KBM-7 (cell line): ENCODE measurements around the gene STMN1.

Experiments
- DNase-seq: peaks from one replicate; pipeline ENCODE4 v3.0.0-alpha.2; 2015
- in situ Hi-C: fragments of 300-500 bp; cut with MboI; formaldehyde crosslinking; loops from 2 replicates; pipeline ENCODE4 v1.14.3; 2020; ENCODE audit warnings: low sequenced_read_pairs, low pct_unique_long_range_greater_than_20kb, mixed read lengths

STMN1 gene

GRCh38 chr1:25922971-25923552 lies 16.8 kb upstream of the STMN1 start:
- peak; percentile 41 for DNase-seq
- in situ Hi-C loops = no loop called here

- no peak for DNase-seq
- in situ Hi-C loops = no loop called here
Observed at GRCh38 chr1:25922056-25922970, 16.1 kb upstream of the STMN1 start.

- in situ Hi-C loops = no loop called here
- no peak for DNase-seq
Observed at GRCh38 chr1:25918615-25919014, 12.4 kb upstream of the STMN1 start.

GRCh38 chr1:25917996-25918395 lies 11.8 kb upstream of the STMN1 start:
- no peak for DNase-seq
- in situ Hi-C loops = no loop called here

- in situ Hi-C loops = no loop called here
- no peak for DNase-seq
Observed at GRCh38 chr1:25916460-25916859, 10.2 kb upstream of the STMN1 start.

DNA sequence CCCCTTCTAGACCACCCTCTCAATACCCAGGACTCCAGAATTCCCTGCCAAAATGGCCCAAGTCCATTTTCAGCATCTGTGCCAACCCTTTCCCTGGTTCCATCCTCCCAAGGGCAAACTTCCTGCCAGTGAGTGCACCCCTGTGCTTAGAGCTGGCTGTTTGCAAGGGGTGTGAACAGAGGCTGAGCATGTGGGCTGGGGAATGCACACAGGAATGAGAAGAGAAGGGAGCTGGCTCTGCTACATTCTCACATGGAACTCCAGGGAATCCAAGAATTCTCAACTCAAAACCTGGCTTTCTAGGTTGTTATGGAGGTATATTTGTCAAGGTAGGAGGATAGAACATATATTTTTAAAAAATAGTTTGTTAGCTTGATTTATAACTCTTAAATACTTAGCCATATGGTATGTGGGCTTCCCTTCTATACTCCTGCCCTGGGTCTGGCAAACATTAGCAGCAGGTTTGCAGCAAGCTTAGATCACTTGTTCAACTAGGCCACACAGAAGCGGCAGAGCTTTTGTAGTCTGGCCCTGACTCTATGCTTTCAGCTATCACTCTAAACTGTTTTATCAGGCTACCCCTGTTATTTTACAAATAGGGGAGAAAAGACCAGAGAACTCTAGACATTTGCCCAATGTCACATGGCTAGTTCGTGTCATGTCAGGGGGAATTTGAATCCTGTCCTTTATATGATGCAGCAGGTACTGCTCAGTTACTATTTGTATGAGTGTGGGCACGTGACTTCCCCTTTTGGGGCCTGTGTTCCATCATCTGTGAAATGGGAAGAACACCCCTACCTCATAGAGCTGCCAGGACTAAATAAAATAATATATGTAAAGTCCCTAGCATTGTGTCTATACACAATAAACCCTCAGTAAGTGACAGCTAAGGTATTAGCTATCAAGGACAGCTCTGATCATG lies 8.1 kb upstream of the STMN1 start:
- no peak for DNase-seq
- in situ Hi-C loops = no loop called here

DNA sequence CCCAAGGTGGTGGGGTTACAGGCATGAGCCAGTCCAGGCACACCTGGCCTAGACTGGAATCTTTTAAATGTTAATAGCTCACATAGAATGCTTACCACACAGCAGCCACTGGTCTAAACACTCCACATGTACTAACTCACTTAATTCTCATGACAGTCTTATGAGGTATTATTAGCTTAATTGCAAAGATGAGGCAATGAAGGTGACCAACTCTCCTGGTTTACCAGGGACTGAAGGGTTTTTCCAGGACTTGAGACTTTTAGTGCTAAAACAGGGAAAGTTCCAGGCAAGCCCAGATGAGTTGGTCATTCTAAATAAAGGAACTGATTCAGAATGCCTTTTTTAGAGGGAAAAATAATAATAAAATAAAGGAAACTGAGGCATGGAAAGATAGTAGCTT lies 7.0 kb upstream of the STMN1 start:
- in situ Hi-C loops = no loop called here
- no peak for DNase-seq

DNA sequence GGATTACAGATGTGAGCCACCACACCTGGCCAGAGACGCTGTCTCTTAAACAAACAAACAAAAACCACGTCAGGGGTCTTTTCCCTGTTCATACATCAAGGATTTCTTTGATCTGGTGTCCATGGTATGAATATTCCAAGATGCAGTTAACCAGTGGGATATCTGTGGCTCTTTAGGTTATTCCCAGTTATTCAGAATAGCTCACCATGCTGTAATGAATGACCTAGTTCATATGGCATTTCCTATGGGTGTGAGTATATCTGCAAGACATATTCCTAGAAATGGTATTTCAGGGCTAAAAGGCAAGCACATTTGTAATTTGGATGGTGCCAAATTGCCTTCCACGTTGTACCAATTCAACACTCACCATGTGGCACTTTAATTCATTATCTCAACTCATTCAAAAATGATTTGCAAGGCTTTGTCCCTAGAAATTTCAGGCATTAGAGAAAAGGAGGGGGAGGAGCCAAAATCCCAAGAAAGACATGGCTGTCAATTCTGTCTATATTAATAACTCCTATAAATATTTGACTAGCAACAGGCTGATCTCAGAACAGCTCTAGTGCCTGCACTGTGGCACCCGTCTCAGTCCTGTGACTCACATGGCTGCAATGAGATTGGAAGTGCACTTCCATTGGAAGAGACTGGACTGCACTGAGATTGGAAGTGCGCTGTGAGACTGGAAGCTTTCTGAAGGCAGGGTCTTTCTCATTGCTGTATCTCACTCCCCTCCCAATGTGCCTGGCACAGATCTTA lies 6.0 kb upstream of the STMN1 start:
- no peak for DNase-seq
- in situ Hi-C loops = no loop called here

GRCh38 chr1:25911162-25911561 lies 4.9 kb upstream of the STMN1 start:
- DNase-seq = no peak
- in situ Hi-C loops = no loop called here

DNA sequence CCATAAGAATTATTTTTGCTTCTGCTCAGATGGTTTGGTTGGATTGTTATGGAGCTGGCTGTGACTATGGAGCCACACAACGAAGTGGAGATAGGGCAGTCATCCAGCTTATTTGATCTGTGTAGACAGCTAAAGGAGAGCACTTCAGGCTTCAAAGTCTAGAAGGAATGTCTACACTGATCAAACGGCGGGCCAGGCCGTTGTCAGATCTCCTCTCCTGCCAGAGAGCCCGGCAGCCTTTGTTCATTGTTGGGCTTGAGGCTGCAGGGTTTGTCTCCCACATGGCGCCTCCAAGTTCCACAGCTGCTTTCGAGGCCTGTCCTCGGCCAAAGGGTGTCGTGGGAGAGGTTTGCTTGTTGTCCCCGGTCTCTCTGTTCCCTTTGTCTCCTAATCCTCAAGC lies 2.8 kb upstream of the STMN1 start:
- DNase-seq = no peak
- in situ Hi-C loops = no loop called here

GRCh38 chr1:25908161-25908560 lies 1.9 kb upstream of the STMN1 start:
- in situ Hi-C loops = no loop called here
- DNase-seq = no peak

GRCh38 chr1:25907601-25908000 lies 1.4 kb upstream of the STMN1 start:
- in situ Hi-C loops = no loop called here
- no peak for DNase-seq

GRCh38 chr1:25906644-25907300 lies 553 bp upstream of the STMN1 start:
- DNase-seq = no peak
- in situ Hi-C loops = no loop called here

DNA sequence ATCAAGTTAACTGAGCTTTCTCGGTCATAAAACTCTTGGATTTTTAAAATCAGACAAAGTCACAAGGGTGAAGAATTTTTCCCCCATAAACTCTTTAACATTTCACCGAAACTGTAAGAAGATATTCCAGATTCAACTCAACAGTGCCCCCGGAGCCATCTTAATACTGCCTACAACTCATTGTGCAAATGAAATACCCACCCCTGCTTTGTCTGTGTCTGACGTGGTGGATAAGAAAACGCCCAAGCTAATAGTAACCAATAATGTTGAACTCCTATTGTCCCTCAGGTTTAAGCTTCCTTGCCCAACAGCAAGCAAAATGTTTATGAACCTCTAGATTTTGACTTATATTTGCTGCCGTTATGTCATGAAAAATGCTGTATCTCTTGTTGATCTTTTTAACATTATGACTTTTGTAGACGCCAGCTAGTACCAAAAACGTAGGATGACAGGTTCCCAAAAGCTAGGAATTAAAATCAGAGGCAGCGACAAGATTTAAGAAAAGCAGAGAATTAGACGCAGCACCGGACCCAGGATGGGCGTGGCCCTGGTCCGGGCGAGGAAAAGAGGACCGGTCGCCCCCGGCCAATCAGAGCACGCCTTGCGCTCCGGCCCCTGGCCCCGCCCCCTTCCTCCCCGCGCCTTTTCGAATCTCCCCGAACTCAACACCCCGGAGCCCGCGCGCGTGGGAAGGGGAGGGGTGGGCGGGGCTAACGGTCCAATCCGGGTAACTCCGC lies 1.1 kb downstream of the STMN1 start:
- DNase-seq = peak; percentile 80
- in situ Hi-C loops = no loop called here

DNA sequence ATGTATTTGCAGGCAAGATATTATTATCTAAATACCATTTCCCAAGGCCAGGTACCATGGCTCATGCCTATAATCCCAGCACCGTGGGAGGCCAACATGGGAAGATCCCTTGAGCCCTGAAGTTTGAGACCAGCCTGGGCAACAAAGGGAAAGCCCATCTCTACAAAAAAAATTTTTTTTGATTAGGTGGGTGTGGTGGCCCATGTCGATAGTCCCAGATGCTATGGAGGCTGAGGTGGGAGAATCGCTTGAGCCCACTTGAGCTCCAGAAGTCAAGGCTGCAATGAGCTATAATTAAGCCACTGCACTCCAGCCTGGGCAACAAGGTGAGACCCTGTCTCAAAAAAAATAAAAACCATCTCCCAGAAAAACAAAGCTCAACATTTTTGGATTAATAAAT lies 2.2 kb downstream of the STMN1 start:
- in situ Hi-C loops = no loop called here
- no peak for DNase-seq

DNA sequence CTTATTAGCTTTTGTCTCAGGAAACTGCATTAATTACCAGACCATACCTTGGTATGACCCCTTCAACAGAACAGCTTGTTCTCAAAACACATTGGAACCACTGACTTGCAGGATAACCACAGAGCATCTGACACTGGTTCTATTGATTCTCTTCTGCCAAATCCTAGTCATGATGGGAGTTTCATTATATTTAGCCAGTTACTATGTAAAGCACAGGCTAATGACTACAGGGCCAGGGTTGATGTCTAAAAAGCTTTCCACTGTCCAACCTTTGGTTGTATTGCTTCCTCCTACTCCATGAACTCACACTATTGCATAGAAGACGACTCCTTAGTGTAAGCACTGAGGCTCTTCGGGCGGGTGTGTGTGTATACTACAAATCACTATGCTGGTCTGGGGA lies 3.8 kb downstream of the STMN1 start:
- in situ Hi-C loops = no loop called here
- no peak for DNase-seq

GRCh38 chr1:25900219-25900618 lies 6.0 kb downstream of the STMN1 start:
- no peak for DNase-seq
- in situ Hi-C loops = no loop called here

DNA sequence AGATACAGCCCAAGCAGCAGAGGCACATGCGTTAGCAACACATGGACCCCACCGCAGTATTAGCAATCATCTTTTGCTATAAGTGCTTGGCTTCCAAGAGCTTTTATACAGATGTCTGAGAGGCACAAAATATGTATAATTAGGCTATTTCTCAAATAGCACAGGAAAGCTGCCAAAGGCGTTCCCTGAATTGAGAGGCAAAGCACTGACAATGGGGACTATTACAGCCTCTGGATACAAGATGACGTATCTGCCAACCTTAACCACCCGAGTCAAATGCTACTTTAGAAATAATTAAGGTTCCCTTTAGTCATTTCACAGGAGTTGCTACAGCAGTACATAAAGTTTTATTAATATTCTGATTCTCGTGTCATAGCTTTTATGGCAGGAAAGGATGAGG lies 6.4 kb downstream of the STMN1 start:
- in situ Hi-C loops = loop anchor here (10.0 kb wide), 1 partner anchor 95 kb away; the partner anchor contains the start of gene PAFAH2
- no peak for DNase-seq
